ENCODE measurements around the gene HERC2.

The HERC2 gene

DNA sequence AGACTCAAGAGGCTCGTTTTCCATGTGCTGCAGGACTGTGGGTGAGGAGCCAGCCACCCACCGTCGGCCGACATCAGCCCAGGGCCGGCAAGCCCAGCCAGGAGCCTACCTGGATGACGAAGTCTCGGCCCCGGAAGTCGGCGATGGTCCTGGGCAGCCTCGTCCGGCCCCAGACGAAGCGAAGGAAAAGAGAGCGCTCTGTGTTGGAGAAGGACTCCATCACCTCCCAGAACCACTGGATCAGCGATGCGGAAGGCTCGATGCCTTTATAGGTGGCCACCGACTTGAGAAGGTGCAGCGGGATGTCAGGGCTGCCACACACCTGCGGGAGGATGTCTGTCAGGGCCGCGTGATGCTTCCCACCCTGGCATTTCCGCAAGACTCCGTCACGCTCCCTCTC is 209.0 kb downstream of the HERC2 start:
- Histone ChIP-seq H3K27me3 (ENCODE audit: insufficient read depth, low read length) (no peaks in the 10 kb centered on the region), H3K9me3 (ENCODE audit: low read length) (no peaks in the 10 kb centered on the region), H3F3A (ENCODE audit: insufficient read depth, low read length) (no peaks in the 10 kb centered on the region), H3K79me2 (ENCODE audit: insufficient read depth, low read length) (no peaks in the 10 kb centered on the region), H3K4me2 (ENCODE audit: low read length) (no peak overlapping the region), H3K9ac (ENCODE audit: low read length) (no peak overlapping the region), H3K9me2 (ENCODE audit: low read depth, low read length) (no peaks in the 10 kb centered on the region), H3K27ac (ENCODE audit: low read depth, low read length, poor library complexity, severe bottlenecking) (no peak overlapping the region), H3K4me1 (ENCODE audit: insufficient read depth, low read length, severe bottlenecking) (no peaks in the 10 kb centered on the region), H4K20me1 (ENCODE audit: insufficient read depth, low read length) (no peaks in the 10 kb centered on the region), H2AFZ (ENCODE audit: low read length) (no peak overlapping the region), H3K4me3 (ENCODE audit: low read depth, low read length, poor library complexity, severe bottlenecking) (no peak overlapping the region), H3K36me3 (ENCODE audit: insufficient read depth, low read length) (peaks cover 56% of the 10 kb centered on the region)
- TF ChIP-seq, protein P1, sequence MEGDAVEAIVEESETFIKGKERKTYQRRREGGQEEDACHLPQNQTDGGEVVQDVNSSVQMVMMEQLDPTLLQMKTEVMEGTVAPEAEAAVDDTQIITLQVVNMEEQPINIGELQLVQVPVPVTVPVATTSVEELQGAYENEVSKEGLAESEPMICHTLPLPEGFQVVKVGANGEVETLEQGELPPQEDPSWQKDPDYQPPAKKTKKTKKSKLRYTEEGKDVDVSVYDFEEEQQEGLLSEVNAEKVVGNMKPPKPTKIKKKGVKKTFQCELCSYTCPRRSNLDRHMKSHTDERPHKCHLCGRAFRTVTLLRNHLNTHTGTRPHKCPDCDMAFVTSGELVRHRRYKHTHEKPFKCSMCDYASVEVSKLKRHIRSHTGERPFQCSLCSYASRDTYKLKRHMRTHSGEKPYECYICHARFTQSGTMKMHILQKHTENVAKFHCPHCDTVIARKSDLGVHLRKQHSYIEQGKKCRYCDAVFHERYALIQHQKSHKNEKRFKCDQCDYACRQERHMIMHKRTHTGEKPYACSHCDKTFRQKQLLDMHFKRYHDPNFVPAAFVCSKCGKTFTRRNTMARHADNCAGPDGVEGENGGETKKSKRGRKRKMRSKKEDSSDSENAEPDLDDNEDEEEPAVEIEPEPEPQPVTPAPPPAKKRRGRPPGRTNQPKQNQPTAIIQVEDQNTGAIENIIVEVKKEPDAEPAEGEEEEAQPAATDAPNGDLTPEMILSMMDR (IDR thresholded peaks at IDR 0.05; ENCODE audit: low read length) = no peak
- no peak for TF ChIP-seq EZH2 (IDR thresholded peaks at IDR 0.05; ENCODE audit: borderline replicate concordance, low read length)

DNA sequence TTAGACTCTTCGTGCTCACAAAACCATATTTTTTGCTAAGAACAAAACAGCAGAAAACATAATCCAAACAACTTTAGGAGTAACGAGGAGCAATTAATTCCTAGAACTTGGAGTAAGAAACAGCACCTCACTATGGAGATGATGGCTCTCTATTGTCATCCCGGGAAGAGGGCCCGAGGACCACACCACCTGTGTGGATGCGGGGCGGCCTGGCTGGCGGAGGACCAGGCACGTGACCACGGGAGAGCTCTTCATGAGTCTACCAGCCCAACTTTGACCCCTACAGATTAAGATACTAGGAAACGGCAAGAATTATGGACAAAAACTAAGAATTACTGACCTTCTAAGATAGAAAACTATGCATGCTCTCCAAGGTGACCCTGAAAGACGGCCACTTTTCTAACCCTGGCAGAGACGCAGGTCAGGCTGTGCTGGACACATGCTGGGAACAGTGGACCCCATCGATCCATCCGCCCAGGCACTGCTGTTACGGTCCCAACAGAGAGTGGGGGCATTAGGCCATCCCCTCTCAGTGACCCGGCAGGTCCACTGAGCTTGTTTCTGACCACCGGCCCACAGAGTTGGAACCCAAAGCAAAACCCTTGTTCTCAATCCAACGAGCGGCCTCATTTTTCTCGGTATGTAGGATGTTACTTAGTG is 209.7 kb downstream of the HERC2 start:
- Histone ChIP-seq H3F3A (ENCODE audit: insufficient read depth, low read length) (no peaks in the 10 kb centered on the region), H3K36me3 (ENCODE audit: insufficient read depth, low read length) (peaks cover 49% of the 10 kb centered on the region), H4K20me1 (ENCODE audit: insufficient read depth, low read length) (no peaks in the 10 kb centered on the region), H3K79me2 (ENCODE audit: insufficient read depth, low read length) (no peaks in the 10 kb centered on the region), H3K9ac (ENCODE audit: low read length) (no peak overlapping the region), H3K27ac (ENCODE audit: low read depth, low read length, poor library complexity, severe bottlenecking) (no peak overlapping the region), H3K9me3 (ENCODE audit: low read length) (no peaks in the 10 kb centered on the region), H3K4me1 (ENCODE audit: insufficient read depth, low read length, severe bottlenecking) (no peaks in the 10 kb centered on the region), H2AFZ (ENCODE audit: low read length) (no peak overlapping the region), H3K4me3 (ENCODE audit: low read depth, low read length, poor library complexity, severe bottlenecking) (no peak overlapping the region), H3K9me2 (ENCODE audit: low read depth, low read length) (no peaks in the 10 kb centered on the region), H3K27me3 (ENCODE audit: insufficient read depth, low read length) (no peaks in the 10 kb centered on the region), H3K4me2 (ENCODE audit: low read length) (no peak overlapping the region)
- TF ChIP-seq, protein P1 (IDR thresholded peaks at IDR 0.05; ENCODE audit: low read length) = no peak
- no peak for TF ChIP-seq EZH2 (IDR thresholded peaks at IDR 0.05; ENCODE audit: borderline replicate concordance, low read length)

DNA sequence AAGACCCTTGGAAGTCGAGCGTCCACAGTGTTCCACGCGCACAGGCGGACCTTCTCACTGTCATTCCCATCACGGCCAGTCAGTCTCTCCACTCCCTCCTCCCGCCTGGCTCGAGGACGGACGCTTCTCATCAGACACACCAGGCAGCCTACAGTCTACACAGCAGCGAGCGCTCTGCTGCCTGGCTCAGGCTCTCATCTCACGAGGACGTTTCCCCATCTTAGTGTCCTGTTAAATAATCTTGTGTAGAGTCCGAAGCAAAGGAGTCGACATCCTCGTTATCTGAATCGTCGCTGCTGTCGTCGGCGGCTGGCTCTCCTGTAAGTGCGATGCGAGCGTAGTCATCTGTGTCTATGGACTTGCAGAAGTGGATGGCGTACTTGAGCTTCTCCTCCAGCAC is 210.4 kb downstream of the HERC2 start:
- H3K4me3 ChIP-seq (ENCODE audit: low read depth, low read length, poor library complexity, severe bottlenecking) = no peak overlapping the region
- H3K27me3 ChIP-seq (ENCODE audit: insufficient read depth, low read length) = no peaks in the 10 kb centered on the region
- H3F3A ChIP-seq (ENCODE audit: insufficient read depth, low read length) = no peaks in the 10 kb centered on the region
- no peaks in the 10 kb centered on the region for H4K20me1 ChIP-seq (ENCODE audit: insufficient read depth, low read length)
- no peaks in the 10 kb centered on the region for H3K4me1 ChIP-seq (ENCODE audit: insufficient read depth, low read length, severe bottlenecking)
- H3K9me2 ChIP-seq (ENCODE audit: low read depth, low read length) = no peaks in the 10 kb centered on the region
- H3K36me3 ChIP-seq (ENCODE audit: insufficient read depth, low read length) = peaks cover 44% of the 10 kb centered on the region
- no peaks in the 10 kb centered on the region for H3K79me2 ChIP-seq (ENCODE audit: insufficient read depth, low read length)
- no peak overlapping the region for H2AFZ ChIP-seq (ENCODE audit: low read length)
- H3K27ac ChIP-seq (ENCODE audit: low read depth, low read length, poor library complexity, severe bottlenecking) = no peak overlapping the region
- TF ChIP-seq, protein P1 (IDR thresholded peaks at IDR 0.05; ENCODE audit: low read length) = no peak
- H3K9ac ChIP-seq (ENCODE audit: low read length) = no peak overlapping the region
- H3K9me3 ChIP-seq (ENCODE audit: low read length) = no peaks in the 10 kb centered on the region
- H3K4me2 ChIP-seq (ENCODE audit: low read length) = no peak overlapping the region

Measured in OCI-LY1 (cell line).